PC-9 (cell line): Measurements from ENCODE around the gene CSTF1.

Experiments used
- CTCF ChIP-seq: fragments of 200-600 bp; sonication (generic); conservative IDR thresholded peaks from 2 replicates; pipeline ENCODE4 v1.6.1; 2017; ENCODE audit warnings: mixed run types, antibody characterized with exemption, mild to moderate bottlenecking, moderate library complexity
- EZH2 ChIP-seq: fragments of 200-600 bp; sonication (generic); IDR thresholded peaks from 2 replicates; pipeline ENCODE4 v1.8.0; 2017; ENCODE audit warnings: antibody characterized with exemption, low read depth

- TF ChIP-seq EZH2 (no peak), CTCF (no peak)
Observed at GRCh38 chr20:56447227-56447626, 54.8 kb downstream of the CSTF1 start.
